H9 (cell line): ENCODE measurements around the gene TSC22D1. TPM values are rescaled to one million over a fixed set of nuclear protein-coding genes. Genes with fewer than 3 reads are reported as not detected.

Source experiments
- DNase-seq: peaks from one replicate; pipeline ENCODE4 v3.0.0-alpha.2; 2017
- H2AFZ ChIP-seq: one replicate; pipeline ENCODE4 v1.6.1; 2013; ENCODE audit warnings: mild to moderate bottlenecking, low read length, control low read depth, moderate library complexity
- H2AK5ac ChIP-seq: 2 replicates; pipeline ENCODE4 v1.6.1; 2013; ENCODE audit warnings: low read length, control low read depth, mixed read lengths; ENCODE audit not compliant: insufficient read length
- H2BK120ac ChIP-seq: one replicate; pipeline ENCODE4 v1.6.1; 2013; ENCODE audit warnings: low read depth, mild to moderate bottlenecking, low read length, control low read depth, inconsistent platforms; ENCODE audit not compliant: poor library complexity, severe bottlenecking
- H2BK12ac ChIP-seq: 2 replicates; pipeline ENCODE4 v1.6.1; 2013; ENCODE audit warnings: low read length, control low read depth, mixed read lengths, low read depth; ENCODE audit not compliant: insufficient read length
- H2BK15ac ChIP-seq: 2 replicates; pipeline ENCODE4 v1.6.1; 2013; ENCODE audit warnings: low read depth, low read length, control low read depth
- H2BK20ac ChIP-seq: one replicate; pipeline ENCODE4 v1.6.1; 2013; ENCODE audit warnings: low read depth, mild to moderate bottlenecking, low read length, control low read depth, inconsistent platforms; ENCODE audit not compliant: poor library complexity, severe bottlenecking
- H2BK5ac ChIP-seq: 2 replicates; pipeline ENCODE4 v1.6.1; 2013; ENCODE audit warnings: low read length, control low read depth, mixed read lengths; ENCODE audit not compliant: insufficient read length
- H3K14ac ChIP-seq: 2 replicates; pipeline ENCODE4 v1.6.1; 2013; ENCODE audit warnings: low read length, control low read depth; ENCODE audit not compliant: insufficient read depth
- H3K18ac ChIP-seq: 2 replicates; pipeline ENCODE4 v1.6.1; 2013; ENCODE audit warnings: low read depth, mild to moderate bottlenecking, mixed read lengths, low read length, control low read depth; ENCODE audit not compliant: insufficient read length
- H3K23ac ChIP-seq: 2 replicates; pipeline ENCODE4 v1.6.1; 2013; ENCODE audit warnings: low read length, control low read depth, mixed read lengths, low read depth; ENCODE audit not compliant: insufficient read length
- H3K23me2 ChIP-seq: 2 replicates; pipeline ENCODE4 v1.6.1; 2013; ENCODE audit warnings: low read depth, mild to moderate bottlenecking, mixed read lengths, low read length, control low read depth; ENCODE audit not compliant: insufficient read length, poor library complexity, severe bottlenecking
- H3K27ac ChIP-seq: 2 replicates; pipeline ENCODE4 v1.5.1; 2013; ENCODE audit warnings: low read length, control low read depth, mixed read lengths, low read depth; ENCODE audit not compliant: insufficient read length
- H3K27me3 ChIP-seq: 2 replicates; pipeline ENCODE4 v1.6.1; 2013; ENCODE audit warnings: low read length, control low read depth, inconsistent platforms; ENCODE audit not compliant: insufficient read depth
- H3K4ac ChIP-seq: 2 replicates; pipeline ENCODE4 v1.6.1; 2013; ENCODE audit warnings: low read depth, mild to moderate bottlenecking, control low read depth, inconsistent platforms, low read length, moderate library complexity
- H3K4me1 ChIP-seq: 2 replicates; pipeline ENCODE4 v1.6.1; 2013; ENCODE audit warnings: low read length, control low read depth, inconsistent platforms; ENCODE audit not compliant: insufficient read depth
- H3K4me2 ChIP-seq: 2 replicates; pipeline ENCODE4 v1.6.1; 2013; ENCODE audit warnings: low read length, control low read depth, mixed read lengths; ENCODE audit not compliant: insufficient read length, insufficient read depth
- H3K56ac ChIP-seq: 2 replicates; pipeline ENCODE4 v1.6.1; 2013; ENCODE audit warnings: low read depth, mild to moderate bottlenecking, mixed read lengths, low read length, control low read depth; ENCODE audit not compliant: insufficient read length
- H3K79me1 ChIP-seq: 2 replicates; pipeline ENCODE4 v1.6.1; 2013; ENCODE audit warnings: low read depth, mild to moderate bottlenecking, moderate library complexity, low read length, control low read depth, inconsistent platforms; ENCODE audit not compliant: insufficient read depth, poor library complexity, severe bottlenecking
- H3K79me2 ChIP-seq: 2 replicates; pipeline ENCODE4 v1.6.1; 2013; ENCODE audit warnings: low read length, control low read depth, inconsistent platforms; ENCODE audit not compliant: insufficient read depth
- H3K9ac ChIP-seq: 2 replicates; pipeline ENCODE4 v1.6.1; 2013; ENCODE audit warnings: low read length, control low read depth, mixed read lengths; ENCODE audit not compliant: insufficient read length; ENCODE audit errors: extremely low read depth
- H3K9me3 ChIP-seq: one replicate; pipeline ENCODE4 v1.6.1; 2013; ENCODE audit warnings: low read depth, low read length, inconsistent platforms; ENCODE audit not compliant: control insufficient read depth
- H3T11ph ChIP-seq: one replicate; pipeline ENCODE4 v1.6.1; 2013; ENCODE audit warnings: mild to moderate bottlenecking, low read length, control low read depth, inconsistent platforms
- H4K20me1 ChIP-seq: one replicate; pipeline ENCODE4 v1.6.1; 2013; ENCODE audit not compliant: control insufficient read depth, insufficient read length, insufficient read depth
- H4K5ac ChIP-seq: 2 replicates; pipeline ENCODE4 v1.6.1; 2013; ENCODE audit warnings: low read depth, mild to moderate bottlenecking, mixed read lengths, low read length, control low read depth; ENCODE audit not compliant: insufficient read length
- H4K8ac ChIP-seq: replicated peaks from 2 replicates; pipeline ENCODE4 v1.6.1; 2013; ENCODE audit warnings: low read length, control low read depth, mixed read lengths, low read depth; ENCODE audit not compliant: insufficient read length
- H4K91ac ChIP-seq: 2 replicates; pipeline ENCODE4 v1.6.1; 2013; ENCODE audit warnings: low read depth, mild to moderate bottlenecking, moderate library complexity, mixed read lengths, low read length, control low read depth; ENCODE audit not compliant: insufficient read length
- H3K27ac Mint-ChIP-seq, 3 experiments: 2 replicates in 2 of 3; 3 replicates in 1 of 3; pipeline ENCODE4 v1.8.0; 2020 to 2021; ENCODE audit warnings: mixed read lengths in 3 of 3, mild to moderate bottlenecking in 1 of 3, moderate library complexity in 1 of 3
- H3K27me3 Mint-ChIP-seq: 2 replicates; pipeline ENCODE4 v1.8.0; 2021; ENCODE audit warnings: low read depth, mild to moderate bottlenecking, moderate library complexity, mixed read lengths
- H3K36me3 Mint-ChIP-seq, 3 experiments: 2 replicates in 2 of 3; 3 replicates in 1 of 3; pipeline ENCODE4 v1.8.0; 2020 to 2021; ENCODE audit warnings: low read depth in 3 of 3, mixed read lengths in 3 of 3; ENCODE audit not compliant: insufficient read depth in 1 of 3
- H3K4me1 Mint-ChIP-seq, 2 experiments: 2 replicates each; pipeline ENCODE4 v1.8.0; 2020; ENCODE audit warnings: mixed read lengths in 2 of 2
- H3K4me3 Mint-ChIP-seq, 2 experiments: 2 replicates in 1 of 2; 3 replicates in 1 of 2; pipeline ENCODE4 v1.8.0; 2020 to 2021; ENCODE audit warnings: mild to moderate bottlenecking in 2 of 2, mixed read lengths in 2 of 2, moderate library complexity in 1 of 2
- H3K9me3 Mint-ChIP-seq, 2 experiments: 2 replicates in 1 of 2; 3 replicates in 1 of 2; pipeline ENCODE4 v1.8.0; 2020; ENCODE audit warnings: mild to moderate bottlenecking in 2 of 2, mixed read lengths in 2 of 2, moderate library complexity in 1 of 2
- CTCF ChIP-seq: fragments of 200-600 bp; sonication (generic); conservative IDR thresholded peaks from 3 replicates; pipeline ENCODE4 v1.8.0; 2021; ENCODE audit warnings: antibody characterized with exemption, mild to moderate bottlenecking
- WGBS: extraction: QIAGEN DNeasy Blood & Tissue Kit; methylation state at CpG from one replicate; pipeline ENCODE4 v1.1.7; 2013; ENCODE audit warnings: missing lambda C conversion rate, low lambda C conversion rate, mixed read lengths; ENCODE audit not compliant: insufficient read length; ENCODE audit errors: extremely low coverage; 5-methylcytosine and 5-hydroxymethylcytosine counted together
- total RNA-seq: library from RNA; stranded (reverse); gene quantifications from 2 replicates; pipeline ENCODE4 v1.2.1, GENCODE V29; 2021

TSC22D1 gene
- total RNA-seq, 1 experiment from 2014 or later = 76.7 TPM

GRCh38 chr13:44617648-44618047 lies 41.5 kb upstream of the TSC22D1 start:
- no peak overlapping the region for H3K56ac ChIP-seq
- H4K20me1 ChIP-seq = no peaks in the 10 kb centered on the region
- no peak overlapping the region for H3K18ac ChIP-seq
- H2BK15ac ChIP-seq = no peak overlapping the region
- WGBS = no CpG with 5 or more reads among the region's 11 CpGs
- no peaks in the 10 kb centered on the region for H3K4me1 ChIP-seq
- no peak overlapping the region for H2AK5ac ChIP-seq
- no peak for DNase-seq
- no peak overlapping the region for H2AFZ ChIP-seq
- Mint-ChIP-seq H3K27me3 (no peaks in the 10 kb centered on the region), H3K4me1 (peaks cover 4 to 12% of the 10 kb centered on the region in 2 experiments; a peak in 3 of 4 replicates), H3K36me3 (no peaks in the 10 kb centered on the region), H3K4me3 (no peak overlapping the region), H3K9me3 (no peaks in the 10 kb centered on the region), H3K27ac (peak overlapping the region in 1 of 3 experiments; percentile 62; a peak in 1 of 7 replicates)
- no peak overlapping the region for H3K27ac ChIP-seq
- no peaks in the 10 kb centered on the region for H3K79me1 ChIP-seq
- H2BK120ac ChIP-seq = no peak overlapping the region
- no peak overlapping the region for H3K23ac ChIP-seq
- H2BK12ac ChIP-seq = no peak overlapping the region
- no peaks in the 10 kb centered on the region for H3K27me3 ChIP-seq
- no peak overlapping the region for H4K5ac ChIP-seq
- H3K9ac ChIP-seq = no peak overlapping the region
- no peak overlapping the region for H3T11ph ChIP-seq
- H2BK5ac ChIP-seq = no peak overlapping the region
- no peak overlapping the region for H4K8ac ChIP-seq
- H3K23me2 ChIP-seq = no peaks in the 10 kb centered on the region
- H3K79me2 ChIP-seq = no peaks in the 10 kb centered on the region
- no peak overlapping the region for H3K14ac ChIP-seq
- no peak overlapping the region for H3K4ac ChIP-seq
- H3K4me2 ChIP-seq = no peak overlapping the region
- H2BK20ac ChIP-seq = no peak overlapping the region
- H3K9me3 ChIP-seq = no peaks in the 10 kb centered on the region
- no peak overlapping the region for H4K91ac ChIP-seq
- no peak for TF ChIP-seq CTCF
